Measurements from ENCODE around the gene TENM3. TPM values are rescaled to one million over a fixed set of nuclear protein-coding genes. Genes with fewer than 3 reads are reported as not detected.

Gene TENM3
- total RNA-seq, 1 donor: 24.2 TPM

DNA sequence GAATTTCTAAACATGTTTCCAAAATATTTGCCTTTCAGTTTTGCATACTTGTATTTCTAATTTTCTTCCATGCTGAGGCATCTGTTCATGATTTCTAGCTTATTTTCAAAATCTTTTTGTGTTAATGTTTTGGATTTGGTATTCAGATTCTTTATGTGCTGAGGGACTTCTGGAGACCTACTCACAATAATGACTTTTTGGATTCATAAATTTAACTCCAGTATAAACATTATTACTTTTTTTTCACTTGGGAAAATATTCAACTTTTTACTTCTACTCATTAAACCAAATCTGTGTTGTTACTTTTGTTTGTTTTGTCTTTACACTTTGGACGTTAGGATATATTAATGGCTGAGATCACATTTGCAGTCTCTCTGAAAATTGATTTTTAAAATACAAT lies 183.7 kb downstream of the TENM3 start:
- TF ChIP-seq, protein P1, sequence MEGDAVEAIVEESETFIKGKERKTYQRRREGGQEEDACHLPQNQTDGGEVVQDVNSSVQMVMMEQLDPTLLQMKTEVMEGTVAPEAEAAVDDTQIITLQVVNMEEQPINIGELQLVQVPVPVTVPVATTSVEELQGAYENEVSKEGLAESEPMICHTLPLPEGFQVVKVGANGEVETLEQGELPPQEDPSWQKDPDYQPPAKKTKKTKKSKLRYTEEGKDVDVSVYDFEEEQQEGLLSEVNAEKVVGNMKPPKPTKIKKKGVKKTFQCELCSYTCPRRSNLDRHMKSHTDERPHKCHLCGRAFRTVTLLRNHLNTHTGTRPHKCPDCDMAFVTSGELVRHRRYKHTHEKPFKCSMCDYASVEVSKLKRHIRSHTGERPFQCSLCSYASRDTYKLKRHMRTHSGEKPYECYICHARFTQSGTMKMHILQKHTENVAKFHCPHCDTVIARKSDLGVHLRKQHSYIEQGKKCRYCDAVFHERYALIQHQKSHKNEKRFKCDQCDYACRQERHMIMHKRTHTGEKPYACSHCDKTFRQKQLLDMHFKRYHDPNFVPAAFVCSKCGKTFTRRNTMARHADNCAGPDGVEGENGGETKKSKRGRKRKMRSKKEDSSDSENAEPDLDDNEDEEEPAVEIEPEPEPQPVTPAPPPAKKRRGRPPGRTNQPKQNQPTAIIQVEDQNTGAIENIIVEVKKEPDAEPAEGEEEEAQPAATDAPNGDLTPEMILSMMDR (IDR thresholded peaks at IDR 0.05; ENCODE audit: insufficient read depth, low read depth, low read length): no peak
- no peak for DNase-seq (ENCODE audit: low read depth)
- H3K4me3 ChIP-seq (ENCODE audit: low read depth, low read length): no peak overlapping the region

DNA sequence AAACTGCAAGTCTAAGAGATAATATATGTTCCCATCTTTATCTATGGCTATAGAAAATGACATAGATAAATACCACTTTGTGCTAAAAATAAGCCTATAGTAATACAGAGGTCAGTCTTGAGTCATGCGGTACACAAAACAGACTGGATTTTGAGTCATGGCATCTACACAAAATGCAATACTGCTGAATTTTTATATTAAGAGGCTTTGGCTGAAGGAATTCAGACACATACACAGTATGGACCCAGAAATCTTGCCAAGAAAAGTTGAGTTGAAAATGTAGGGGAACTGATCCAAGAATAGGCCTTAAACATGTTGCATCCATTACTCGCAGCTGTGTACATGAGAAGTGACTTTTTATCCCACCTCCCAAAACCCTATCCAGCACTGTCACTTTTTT lies 184.4 kb downstream of the TENM3 start:
- DNase-seq (ENCODE audit: low read depth): no peak
- TF ChIP-seq, protein P1 (IDR thresholded peaks at IDR 0.05; ENCODE audit: insufficient read depth, low read depth, low read length): no peak
- H3K4me3 ChIP-seq (ENCODE audit: low read depth, low read length): no peak overlapping the region

DNA sequence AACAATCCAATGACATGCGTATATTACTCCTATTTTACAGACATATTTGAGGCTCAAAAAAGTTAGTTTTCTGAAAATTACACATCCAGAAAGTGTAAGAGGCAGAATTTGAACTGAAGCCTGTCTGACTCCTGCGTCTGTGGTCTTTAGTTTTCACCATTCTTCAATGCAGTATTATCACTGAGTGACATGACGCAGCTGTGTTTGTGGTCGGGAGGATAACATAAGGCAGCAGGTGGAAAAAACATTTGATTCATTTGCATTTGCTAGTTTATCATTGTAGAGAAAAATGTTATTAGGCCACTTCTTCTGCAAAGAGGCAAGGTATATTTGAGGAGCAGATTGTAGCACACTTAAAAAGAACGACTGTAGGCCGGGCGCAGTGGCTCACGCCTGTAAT lies 186.7 kb downstream of the TENM3 start:
- no peak for DNase-seq (ENCODE audit: low read depth)
- TF ChIP-seq, protein P1 (IDR thresholded peaks at IDR 0.05; ENCODE audit: insufficient read depth, low read depth, low read length): no peak
- no peak overlapping the region for H3K4me3 ChIP-seq (ENCODE audit: low read depth, low read length)

DNA sequence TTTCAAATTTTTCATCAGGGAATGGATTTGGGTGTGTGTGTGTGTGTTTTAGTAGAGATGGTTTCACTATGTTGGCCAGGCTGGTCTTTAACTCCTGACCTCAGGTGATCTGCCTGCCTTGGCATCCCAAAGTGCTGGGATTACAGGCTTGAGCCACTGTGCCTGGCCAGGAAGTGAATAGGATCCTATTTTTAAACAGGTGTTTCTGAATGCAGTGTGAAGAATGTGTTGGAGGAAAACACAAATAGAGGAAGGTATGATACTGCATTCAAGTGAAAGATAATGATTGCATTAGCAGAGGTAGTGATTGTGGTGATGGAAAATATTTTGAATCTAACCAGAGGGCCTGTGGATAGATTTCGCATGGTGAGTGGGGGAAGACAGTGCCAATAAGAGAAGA lies 189.6 kb downstream of the TENM3 start:
- DNase-seq (ENCODE audit: low read depth): no peak
- TF ChIP-seq, protein P1 (IDR thresholded peaks at IDR 0.05; ENCODE audit: insufficient read depth, low read depth, low read length): no peak

DNA sequence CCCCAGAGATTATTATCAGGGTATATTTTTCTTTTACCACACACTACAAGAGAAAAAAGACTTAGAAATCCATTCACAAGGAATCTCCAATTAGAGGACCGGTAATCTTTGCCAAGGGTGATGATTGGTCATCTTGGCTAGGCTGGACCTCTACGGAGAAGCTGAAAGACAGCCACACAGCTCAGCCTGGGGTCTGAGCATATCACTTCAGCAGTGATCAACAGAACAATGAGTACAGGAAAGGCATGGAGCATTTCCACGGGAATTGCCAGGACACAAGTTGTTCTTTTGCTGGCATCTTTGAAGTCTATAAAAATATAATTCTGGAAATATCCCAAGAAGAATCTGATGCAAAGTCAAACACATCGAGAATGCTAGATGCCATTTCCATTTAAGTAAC lies 191.5 kb downstream of the TENM3 start:
- H3K4me3 ChIP-seq (ENCODE audit: low read depth, low read length): no peak overlapping the region
- no peak for DNase-seq (ENCODE audit: low read depth)
- TF ChIP-seq, protein P1 (IDR thresholded peaks at IDR 0.05; ENCODE audit: insufficient read depth, low read depth, low read length): no peak

More for the DNA sequence above, 189.6 kb downstream of the TENM3 start:
- H3K4me3 ChIP-seq (ENCODE audit: low read depth, low read length): no peak overlapping the region

DNA sequence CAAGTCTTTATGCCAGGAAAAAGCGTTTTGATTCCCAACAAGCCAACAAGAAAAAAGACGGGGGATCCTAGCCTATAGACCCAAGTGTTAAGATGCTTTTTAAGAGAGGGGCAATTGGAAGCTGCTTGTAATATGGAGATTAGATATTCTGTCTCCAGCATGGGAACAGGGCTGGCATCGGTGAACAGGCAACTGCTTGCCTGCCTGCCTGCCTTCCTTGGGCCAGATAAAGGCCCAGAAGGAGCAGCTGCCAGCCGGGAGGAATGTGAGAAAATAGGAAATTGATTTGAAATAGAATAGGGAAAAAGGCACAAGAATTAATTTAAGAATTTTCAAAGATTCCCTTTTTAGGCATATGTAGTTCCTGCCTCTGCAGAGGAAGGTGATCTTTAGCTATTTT lies 192.2 kb downstream of the TENM3 start:
- TF ChIP-seq, protein P1 (IDR thresholded peaks at IDR 0.05; ENCODE audit: insufficient read depth, low read depth, low read length): no peak
- DNase-seq (ENCODE audit: low read depth): no peak
- H3K4me3 ChIP-seq (ENCODE audit: low read depth, low read length): no peak overlapping the region

DNA sequence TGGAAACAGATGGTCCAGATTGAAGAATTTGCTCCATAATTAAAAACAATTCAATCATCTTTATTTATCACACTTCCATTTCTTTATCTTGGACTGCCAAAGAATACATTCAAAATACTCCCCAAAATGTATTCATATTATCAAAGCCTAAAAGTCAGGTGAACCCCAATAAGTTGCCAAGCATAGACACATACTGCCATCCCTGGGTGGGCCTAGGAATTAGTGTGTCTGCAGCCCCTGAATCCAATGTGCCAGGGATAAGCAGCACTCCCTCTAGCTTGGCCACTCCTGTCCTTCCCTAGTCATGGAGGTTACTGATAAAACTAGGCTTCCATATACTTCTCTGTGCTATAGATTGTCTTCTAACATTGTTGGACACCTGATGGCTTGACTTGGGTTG lies 199.9 kb downstream of the TENM3 start:
- no peak for DNase-seq (ENCODE audit: low read depth)
- H3K4me3 ChIP-seq (ENCODE audit: low read depth, low read length): no peak overlapping the region
- TF ChIP-seq, protein P1 (IDR thresholded peaks at IDR 0.05; ENCODE audit: insufficient read depth, low read depth, low read length): no peak
